A673 (cell line): ENCODE measurements around the gene CYP46A1. TPM values are rescaled to one million over a fixed set of nuclear protein-coding genes. Genes with fewer than 3 reads are reported as not detected.

Experiments
- BruUV-seq: library from RNA; stranded (reverse); fragments of 400-500 nt; replicated peaks from 2 replicates; lab custom pipeline; 2021; lab: Mats Ljungman, UMichigan
- CTCF ChIA-PET: fragments of 300-600 bp; sonication (Branson Sonifier 250); formaldehyde crosslinking; loops from one replicate; lab custom pipeline; 2022; ENCODE audit warnings: antibody characterized with exemption; lab: Charles Lee
- POLR2A ChIA-PET: fragments of 300-600 bp; sonication (Branson Sonifier 250); formaldehyde crosslinking; loops from one replicate; lab custom pipeline; 2022; ENCODE audit warnings: antibody characterized with exemption; ENCODE audit not compliant: low non-redundant PET; lab: Charles Lee
- DNase-seq: peaks from one replicate; pipeline ENCODE4 v3.0.0-alpha.2; 2015; ENCODE audit warnings: low spot score
- H3K27ac ChIP-seq: fragments of 200-600 bp; sonication (generic); 2 replicates; pipeline ENCODE4 v1.5.1; 2016; ENCODE audit warnings: mixed run types, low read depth, mild to moderate bottlenecking, mixed read lengths, antibody characterized with exemption, low read length; ENCODE audit not compliant: poor library complexity, severe bottlenecking
- H3K27me3 ChIP-seq: fragments of 200-600 bp; sonication (generic); replicated peaks from 2 replicates; pipeline ENCODE4 v1.6.1; 2017; ENCODE audit warnings: mixed run types, low read depth, mild to moderate bottlenecking, mixed read lengths, antibody characterized with exemption, low read length; ENCODE audit not compliant: insufficient read depth, poor library complexity
- H3K36me3 ChIP-seq: fragments of 200-600 bp; sonication (generic); 2 replicates; pipeline ENCODE4 v1.6.1; 2016; ENCODE audit warnings: mixed run types, mild to moderate bottlenecking, mixed read lengths, antibody characterized with exemption, low read length; ENCODE audit not compliant: insufficient read depth, poor library complexity, severe bottlenecking
- H3K4me1 ChIP-seq: fragments of 200-600 bp; sonication (generic); 2 replicates; pipeline ENCODE4 v1.6.1; 2017; ENCODE audit warnings: mixed run types, mild to moderate bottlenecking, mixed read lengths, antibody characterized with exemption, low read length; ENCODE audit not compliant: insufficient read depth, poor library complexity, severe bottlenecking
- H3K4me3 ChIP-seq: fragments of 200-600 bp; sonication (generic); 2 replicates; pipeline ENCODE4 v1.5.1; 2016; ENCODE audit warnings: low read depth, mixed run types, mild to moderate bottlenecking, mixed read lengths, low read length; ENCODE audit not compliant: poor library complexity, severe bottlenecking
- H3K9me3 ChIP-seq: fragments of 200-600 bp; sonication (generic); 2 replicates; pipeline ENCODE4 v1.6.1; 2016; ENCODE audit warnings: mixed run types, low read depth, mild to moderate bottlenecking, mixed read lengths, antibody characterized with exemption, low read length; ENCODE audit not compliant: poor library complexity, severe bottlenecking
- CTCF ChIP-seq: fragments of 300-800, 200-600 bp; sonication (generic); conservative IDR thresholded peaks from 2 replicates; pipeline ENCODE4 v1.5.1; 2017; ENCODE audit warnings: low read depth, mild to moderate bottlenecking, antibody characterized with exemption, low read length, moderate library complexity, mixed read lengths
- EZH2 ChIP-seq: fragments of 200-600 bp; sonication (generic); IDR thresholded peaks from 2 replicates; pipeline ENCODE4 v1.6.1; 2017; ENCODE audit warnings: borderline replicate concordance, low read depth, mild to moderate bottlenecking, mixed read lengths, antibody characterized with exemption, low read length; ENCODE audit not compliant: poor library complexity, severe bottlenecking
- intact Hi-C: fragments of 100-400 bp; cut with micrococcal nuclease; formaldehyde crosslinking; loops from one replicate; pipeline ENCODE4 v1.10.0; 2022; ENCODE audit not compliant: unreplicated experiment
- total RNA-seq: library from RNA; stranded (reverse); gene quantifications from 2 replicates; pipeline ENCODE4 v1.2.3, GENCODE V29; 2021

The CYP46A1 gene
- total RNA-seq, 1 experiment from 2014 or later: not detected

- ChIA-PET CTCF (no interaction called here), POLR2A (no interaction called here)
- H3K27me3 ChIP-seq: no peaks in the 10 kb centered on the region
- H3K4me1 ChIP-seq: no peaks in the 10 kb centered on the region
- no TSS peak for BruUV-seq
- H3K4me3 ChIP-seq: no peak overlapping the region
- TF ChIP-seq CTCF (no peak), EZH2 (no peak)
- H3K36me3 ChIP-seq: no peaks in the 10 kb centered on the region
- no peak for DNase-seq
- H3K9me3 ChIP-seq: no peaks in the 10 kb centered on the region
- no peak overlapping the region for H3K27ac ChIP-seq
- intact Hi-C loops: no loop called here
These were observed 33.5 kb downstream of the CYP46A1 start for GRCh38 chr14:99717682-99718013.

- POLR2A ChIA-PET: no interaction called here
- intact Hi-C loops: no loop called here
- Histone ChIP-seq H3K9me3 (no peaks in the 10 kb centered on the region), H3K4me3 (no peak overlapping the region), H3K27ac (no peak overlapping the region), H3K27me3 (no peaks in the 10 kb centered on the region), H3K4me1 (no peaks in the 10 kb centered on the region), H3K36me3 (no peaks in the 10 kb centered on the region)
- CTCF ChIA-PET: no interaction called here
- no TSS peak for BruUV-seq
- peak; percentile 47 for DNase-seq
- TF ChIP-seq EZH2: no peak
- no peak for TF ChIP-seq CTCF
These were observed 34.1 kb downstream of the CYP46A1 start for GRCh38 chr14:99718031-99718810.

GRCh38 chr14:99718811-99719192, 34.7 kb downstream of the CYP46A1 start:
- intact Hi-C loops: no loop called here
- no peak for TF ChIP-seq CTCF
- TF ChIP-seq EZH2: no peak

More at GRCh38 chr14:99718811-99719192, 34.7 kb downstream of the CYP46A1 start:
- ChIA-PET POLR2A (no interaction called here), CTCF (no interaction called here)
- H3K36me3 ChIP-seq: no peaks in the 10 kb centered on the region
- H3K9me3 ChIP-seq: no peaks in the 10 kb centered on the region
- BruUV-seq: no TSS peak
- no peak overlapping the region for H3K27ac ChIP-seq
- no peak for DNase-seq
- H3K4me1 ChIP-seq: no peaks in the 10 kb centered on the region
- no peak overlapping the region for H3K4me3 ChIP-seq
- H3K27me3 ChIP-seq: no peaks in the 10 kb centered on the region
